DND-41 (cell line): ENCODE results near the gene RABGAP1.

Source experiments
- ATAC-seq: fragments of 200-7000 bp; cut with Tn5 transposase; 3 replicates; pipeline ENCODE4 v1.9.1; 2021; ENCODE audit warnings: low read depth; ENCODE audit not compliant: insufficient read depth
- DNase-seq: peaks from one replicate; pipeline ENCODE4 v3.0.0-alpha.2; 2020
- H2AFZ ChIP-seq: 2 replicates; pipeline ENCODE4 v1.6.0; 2012; ENCODE audit warnings: low read depth, low read length
- H3K27ac ChIP-seq: 2 replicates; pipeline ENCODE4 v1.5.1; 2012; ENCODE audit warnings: low read length, inconsistent platforms
- H3K27me3 ChIP-seq: fragments of 200-600 bp; sonication (generic); 2 replicates; pipeline ENCODE4 v1.6.0; 2012; ENCODE audit warnings: low read length, mild to moderate bottlenecking, inconsistent platforms; ENCODE audit not compliant: insufficient read depth, poor library complexity
- H3K36me3 ChIP-seq: 2 replicates; pipeline ENCODE4 v1.5.1; 2012; ENCODE audit warnings: low read length, inconsistent platforms; ENCODE audit not compliant: insufficient read depth
- H3K4me1 ChIP-seq: 2 replicates; pipeline ENCODE4 v1.5.1; 2012; ENCODE audit warnings: mild to moderate bottlenecking, low read length; ENCODE audit not compliant: insufficient read depth
- H3K4me2 ChIP-seq: 2 replicates; pipeline ENCODE4 v1.6.0; 2012; ENCODE audit warnings: mild to moderate bottlenecking, moderate library complexity, low read length, inconsistent platforms; ENCODE audit not compliant: insufficient read depth
- H3K4me3 ChIP-seq, 2 experiments: fragments of 200-600 bp in 1 of 2; shearing (Covaris generic) in 1 of 2; 2 replicates each; pipeline ENCODE4 v1.5.1; 2012 to 2016; ENCODE audit warnings: inconsistent platforms in 2 of 2, low read length in 2 of 2, mild to moderate bottlenecking in 2 of 2, low read depth in 1 of 2, moderate library complexity in 1 of 2
- H3K79me2 ChIP-seq: 2 replicates; pipeline ENCODE4 v1.6.0; 2012; ENCODE audit warnings: low read length, inconsistent platforms; ENCODE audit not compliant: insufficient read depth
- H3K9ac ChIP-seq: 2 replicates; pipeline ENCODE4 v1.6.0; 2012; ENCODE audit warnings: low read depth, mild to moderate bottlenecking, inconsistent platforms, low read length, moderate library complexity
- H3K9me3 ChIP-seq: 2 replicates; pipeline ENCODE4 v1.5.1; 2012; ENCODE audit warnings: low read length, moderate library complexity, mild to moderate bottlenecking, inconsistent platforms; ENCODE audit not compliant: insufficient read depth, severe bottlenecking
- H4K20me1 ChIP-seq: 2 replicates; pipeline ENCODE4 v1.6.0; 2012; ENCODE audit warnings: low read length; ENCODE audit not compliant: insufficient read depth
- CTCF ChIP-seq: IDR thresholded peaks from 2 replicates; pipeline ENCODE4 v1.5.1; 2012; ENCODE audit warnings: borderline replicate concordance, low read length, moderate library complexity, mild to moderate bottlenecking; ENCODE audit not compliant: poor library complexity, severe bottlenecking; ENCODE audit errors: extremely low read depth
- EZH2 ChIP-seq: IDR thresholded peaks from 3 replicates; pipeline ENCODE4 v1.6.1; 2012; ENCODE audit warnings: borderline replicate concordance, low read depth, mild to moderate bottlenecking, moderate library complexity, low read length, inconsistent platforms; ENCODE audit not compliant: severe bottlenecking

RABGAP1 gene

DNA sequence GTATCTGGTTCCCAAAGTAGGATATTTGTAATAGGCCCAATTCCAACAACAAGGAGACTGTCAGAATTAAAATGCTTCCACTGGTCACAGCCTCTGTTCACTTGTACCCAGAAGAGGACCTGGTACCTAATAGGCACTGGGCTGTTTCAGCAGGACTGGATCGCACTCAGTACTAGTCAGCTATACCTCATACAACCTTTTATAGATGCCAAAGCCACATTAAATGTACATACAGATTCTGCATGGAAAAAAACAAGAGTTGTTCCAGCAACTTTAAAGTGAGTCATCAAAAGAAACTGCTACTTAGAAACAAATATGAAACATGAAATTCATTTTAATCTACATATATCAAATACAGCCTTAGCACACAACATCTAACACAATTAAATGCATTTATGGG, 180.1 kb downstream of the RABGAP1 start:
- no peak overlapping the region for H3K4me3 ChIP-seq
- no peak overlapping the region for H3K4me2 ChIP-seq
- H3K79me2 ChIP-seq: no peaks in the 10 kb centered on the region
- no peaks in the 10 kb centered on the region for H3K27me3 ChIP-seq
- TF ChIP-seq EZH2: no peak
- no peak for TF ChIP-seq CTCF
- H3K27ac ChIP-seq: no peak overlapping the region
- ATAC-seq (no peak), DNase-seq (no peak)
- H3K9me3 ChIP-seq: no peaks in the 10 kb centered on the region
- peaks cover 4% of the 10 kb centered on the region for H3K36me3 ChIP-seq
- H2AFZ ChIP-seq: no peak overlapping the region
- no peaks in the 10 kb centered on the region for H4K20me1 ChIP-seq
- no peaks in the 10 kb centered on the region for H3K4me1 ChIP-seq
- no peak overlapping the region for H3K9ac ChIP-seq

GRCh38 chr9:123121457-123121856, 180.6 kb downstream of the RABGAP1 start:
- no peak overlapping the region for H2AFZ ChIP-seq
- no peaks in the 10 kb centered on the region for H3K79me2 ChIP-seq
- no peak overlapping the region for H3K4me3 ChIP-seq
- H3K9me3 ChIP-seq: no peaks in the 10 kb centered on the region
- no peak overlapping the region for H3K4me2 ChIP-seq
- no peaks in the 10 kb centered on the region for H3K4me1 ChIP-seq
- TF ChIP-seq CTCF (no peak), EZH2 (no peak)
- no peaks in the 10 kb centered on the region for H3K27me3 ChIP-seq
- H3K27ac ChIP-seq: no peak overlapping the region
- DNase-seq (no peak), ATAC-seq (no peak)
- no peaks in the 10 kb centered on the region for H4K20me1 ChIP-seq
- H3K36me3 ChIP-seq: peaks cover 6% of the 10 kb centered on the region
- no peak overlapping the region for H3K9ac ChIP-seq

DNA sequence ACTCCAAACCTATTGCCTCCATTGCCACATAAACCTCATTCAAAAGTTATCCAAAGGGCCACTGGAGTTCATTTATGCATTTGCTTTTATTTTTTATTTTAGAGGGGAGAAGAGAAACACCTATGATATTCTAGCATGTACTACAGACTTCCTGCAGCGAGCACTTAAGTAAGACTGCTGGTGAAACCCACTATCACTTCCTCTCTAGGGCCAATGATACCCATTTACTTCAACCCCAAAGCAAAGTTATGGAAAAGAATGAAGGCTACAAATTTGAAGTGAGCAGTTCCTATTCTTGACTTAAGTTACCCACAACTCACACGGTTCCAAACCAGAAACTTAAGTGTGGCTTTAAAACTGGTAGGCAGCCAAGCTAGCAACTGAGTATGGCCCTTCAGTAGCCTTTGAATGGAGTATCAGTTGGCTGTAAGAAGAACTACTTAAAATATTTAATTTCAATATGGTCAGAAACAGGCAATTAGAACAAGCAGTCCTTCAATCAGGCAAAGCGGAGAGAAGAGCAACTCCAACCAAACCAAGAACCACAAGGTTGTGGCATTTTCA, 186.8 kb downstream of the RABGAP1 start:
- no peaks in the 10 kb centered on the region for H3K9me3 ChIP-seq
- TF ChIP-seq EZH2: no peak
- no peak for TF ChIP-seq CTCF
- H3K9ac ChIP-seq: no peak overlapping the region
- H3K27ac ChIP-seq: no peak overlapping the region
- H3K27me3 ChIP-seq: no peaks in the 10 kb centered on the region
- no peaks in the 10 kb centered on the region for H3K79me2 ChIP-seq
- H2AFZ ChIP-seq: no peak overlapping the region
- DNase-seq (no peak), ATAC-seq (no peak)
- H3K4me3 ChIP-seq: no peak overlapping the region
- H3K4me1 ChIP-seq: no peaks in the 10 kb centered on the region
- H3K36me3 ChIP-seq: peaks cover 46% of the 10 kb centered on the region
- H3K4me2 ChIP-seq: no peak overlapping the region
- H4K20me1 ChIP-seq: no peaks in the 10 kb centered on the region

- no peaks in the 10 kb centered on the region for H3K9me3 ChIP-seq
- no peak overlapping the region for H3K27ac ChIP-seq
- DNase-seq (no peak), ATAC-seq (no peak)
- H3K27me3 ChIP-seq: no peaks in the 10 kb centered on the region
- no peak overlapping the region for H2AFZ ChIP-seq
- no peak overlapping the region for H3K4me3 ChIP-seq
- H4K20me1 ChIP-seq: no peaks in the 10 kb centered on the region
- TF ChIP-seq EZH2 (no peak), CTCF (no peak)
- H3K79me2 ChIP-seq: no peaks in the 10 kb centered on the region
- H3K9ac ChIP-seq: no peak overlapping the region
- H3K36me3 ChIP-seq: peaks cover 49% of the 10 kb centered on the region
- no peak overlapping the region for H3K4me2 ChIP-seq
- H3K4me1 ChIP-seq: no peaks in the 10 kb centered on the region
These were observed 187.8 kb downstream of the RABGAP1 start for GRCh38 chr9:123128591-123128990.
